Hippocampal formation (tissue), 2 donors: ENCODE data around the gene FHOD3.
"Not testable (repeated sequence)": the region's sequence is repeated elsewhere in the genome, so short reads cannot be mapped to it uniquely, and the experiment has no call there.

Experiments used
- DNase-seq, 2 donors: peaks; one replicate each; lab custom pipeline; 2025; lab: John Stamatoyannopoulos, UW

The FHOD3 gene

GRCh38 chr18:36350251-36350651 is 52.7 kb downstream of the FHOD3 start:
- DNase-seq: no peak

GRCh38 chr18:36350839-36351469 is 53.4 kb downstream of the FHOD3 start:
- DNase-seq: no peak

- peak in 1 of 2 donors; percentile 27 for DNase-seq
These were observed 54.9 kb downstream of the FHOD3 start for GRCh38 chr18:36352384-36352783.

- DNase-seq: no peak
These were observed 57.5 kb downstream of the FHOD3 start for GRCh38 chr18:36354989-36355388.

GRCh38 chr18:36355511-36355910 is 58.0 kb downstream of the FHOD3 start:
- DNase-seq: no peak

GRCh38 chr18:36356741-36357140 is 59.2 kb downstream of the FHOD3 start:
- DNase-seq: not testable (repeated sequence)

- no peak for DNase-seq
These were observed 60.6 kb downstream of the FHOD3 start for GRCh38 chr18:36358141-36358540.

GRCh38 chr18:36360256-36360909 is 62.9 kb downstream of the FHOD3 start:
- DNase-seq: no peak

- DNase-seq: no peak
These were observed 67.6 kb downstream of the FHOD3 start for GRCh38 chr18:36364911-36365624.

- DNase-seq: no peak
These were observed 68.6 kb downstream of the FHOD3 start for GRCh38 chr18:36365836-36366775.

- no peak for DNase-seq
These were observed 69.7 kb downstream of the FHOD3 start for GRCh38 chr18:36366994-36367839.

- DNase-seq: no peak
These were observed 71.4 kb downstream of the FHOD3 start for GRCh38 chr18:36368889-36369288.

- no peak for DNase-seq
These were observed 75.4 kb downstream of the FHOD3 start for GRCh38 chr18:36372903-36373311.

- no peak for DNase-seq
These were observed 76.7 kb downstream of the FHOD3 start for GRCh38 chr18:36374262-36374661.

GRCh38 chr18:36375118-36375517 is 77.6 kb downstream of the FHOD3 start:
- no peak for DNase-seq

GRCh38 chr18:36376361-36376760 is 78.8 kb downstream of the FHOD3 start:
- DNase-seq: no peak

GRCh38 chr18:36377626-36378025 is 80.1 kb downstream of the FHOD3 start:
- DNase-seq: no peak

GRCh38 chr18:36378205-36378604 is 80.7 kb downstream of the FHOD3 start:
- no peak for DNase-seq

GRCh38 chr18:36379435-36379984 is 82.0 kb downstream of the FHOD3 start:
- DNase-seq: no peak

GRCh38 chr18:36380173-36380827 is 82.8 kb downstream of the FHOD3 start:
- no peak for DNase-seq
